ENCODE measurements around the gene MRPL2. TPM values are rescaled to one million over a fixed set of nuclear protein-coding genes. Genes with fewer than 3 reads are reported as not detected.

Gene MRPL2
- total and polyA plus RNA-seq, 4 donors, result 19.6 to 73.9 (median 44.7) TPM

- WGBS, result 66% methylated on average over 8 of the region's 8 CpGs
- Histone ChIP-seq H3K36me3 (ENCODE audit: control insufficient read depth in 4 of 4, insufficient read depth in 3 of 4, low read depth in 1 of 4, low read length in 3 of 4) (peaks cover 4 to 22% (median 15%) of the 10 kb centered on the region in 4 donors), H3K9ac (ENCODE audit: low read depth in 1 of 2, low read length in 2 of 2) (no peak overlapping the region), H3K4me1 (ENCODE audit: control insufficient read depth in 4 of 4, insufficient read depth in 4 of 4, low read length in 3 of 4) (peaks cover 4 to 16% (median 7%) of the 10 kb centered on the region in 4 donors), H3K27ac (ENCODE audit: low read depth in 1 of 2, low read length in 2 of 2) (no peak overlapping the region), H3K9me3 (ENCODE audit: control insufficient read depth in 4 of 4, low read length in 3 of 4) (no peaks in the 10 kb centered on the region), H3K27me3 (ENCODE audit: control insufficient read depth in 4 of 4, insufficient read depth in 4 of 4, low read length in 3 of 4) (no peaks in the 10 kb centered on the region), H3K4me3 (ENCODE audit: low read depth in 1 of 3, low read length in 3 of 3) (peak overlapping the region in 1 of 3 donors; percentile 51)
- no peak for TF ChIP-seq GABPA (IDR thresholded peaks at IDR 0.05 in 1 of 2, conservative IDR thresholded peaks at IDR 0.05 in 1 of 2)
- no peak for TF ChIP-seq JUND (IDR thresholded peaks at IDR 0.05)
- TF ChIP-seq YY1 (IDR thresholded peaks at IDR 0.05), result no peak
- no peak for TF ChIP-seq RAD21 (IDR thresholded peaks at IDR 0.05)
- no peak for TF ChIP-seq ATF3 (IDR thresholded peaks at IDR 0.05)
- no peak for TF ChIP-seq FOXA2 (IDR thresholded peaks at IDR 0.05)
- TF ChIP-seq, protein P1, sequence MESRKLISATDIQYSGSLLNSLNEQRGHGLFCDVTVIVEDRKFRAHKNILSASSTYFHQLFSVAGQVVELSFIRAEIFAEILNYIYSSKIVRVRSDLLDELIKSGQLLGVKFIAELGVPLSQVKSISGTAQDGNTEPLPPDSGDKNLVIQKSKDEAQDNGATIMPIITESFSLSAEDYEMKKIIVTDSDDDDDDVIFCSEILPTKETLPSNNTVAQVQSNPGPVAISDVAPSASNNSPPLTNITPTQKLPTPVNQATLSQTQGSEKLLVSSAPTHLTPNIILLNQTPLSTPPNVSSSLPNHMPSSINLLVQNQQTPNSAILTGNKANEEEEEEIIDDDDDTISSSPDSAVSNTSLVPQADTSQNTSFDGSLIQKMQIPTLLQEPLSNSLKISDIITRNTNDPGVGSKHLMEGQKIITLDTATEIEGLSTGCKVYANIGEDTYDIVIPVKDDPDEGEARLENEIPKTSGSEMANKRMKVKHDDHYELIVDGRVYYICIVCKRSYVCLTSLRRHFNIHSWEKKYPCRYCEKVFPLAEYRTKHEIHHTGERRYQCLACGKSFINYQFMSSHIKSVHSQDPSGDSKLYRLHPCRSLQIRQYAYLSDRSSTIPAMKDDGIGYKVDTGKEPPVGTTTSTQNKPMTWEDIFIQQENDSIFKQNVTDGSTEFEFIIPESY (IDR thresholded peaks at IDR 0.05), result no peak
- no peak for TF ChIP-seq FOXA1 (IDR thresholded peaks at IDR 0.05)
- no peak for TF ChIP-seq NR2F2 (IDR thresholded peaks at IDR 0.05)
- TF ChIP-seq, protein P2, sequence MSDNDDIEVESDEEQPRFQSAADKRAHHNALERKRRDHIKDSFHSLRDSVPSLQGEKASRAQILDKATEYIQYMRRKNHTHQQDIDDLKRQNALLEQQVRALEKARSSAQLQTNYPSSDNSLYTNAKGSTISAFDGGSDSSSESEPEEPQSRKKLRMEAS (IDR thresholded peaks at IDR 0.05), result no peak
- no peak for DNase-seq (ENCODE audit: low spot score)
Observed at GRCh38 chr6:43077333-43077809, 18.1 kb upstream of the MRPL2 start.

- 28% methylated on average over 72 of the region's 72 CpGs for WGBS
- H3K9me3 ChIP-seq (ENCODE audit: control insufficient read depth in 4 of 4, low read length in 3 of 4), result no peaks in the 10 kb centered on the region
- TF ChIP-seq NR2F2 (IDR thresholded peaks at IDR 0.05) (no peak), FOXA1 (IDR thresholded peaks at IDR 0.05) (no peak), TAF1 (conservative IDR thresholded peaks at IDR 0.05) (no peak), EGR1 (IDR thresholded peaks at IDR 0.05; ENCODE audit: low read depth in 2 of 2) (no peak), GABPA (IDR thresholded peaks at IDR 0.05 in 1 of 2, conservative IDR thresholded peaks at IDR 0.05 in 1 of 2) (no peak), HNF4A (conservative IDR thresholded peaks at IDR 0.05) (no peak)
- TF ChIP-seq, protein P2 (IDR thresholded peaks at IDR 0.05), result no peak
- no peaks in the 10 kb centered on the region for H3K27me3 ChIP-seq (ENCODE audit: control insufficient read depth in 4 of 4, insufficient read depth in 4 of 4, low read length in 3 of 4)
- H3K4me1 ChIP-seq (ENCODE audit: control insufficient read depth in 4 of 4, insufficient read depth in 4 of 4, low read length in 3 of 4), result peaks cover 4 to 16% (median 7%) of the 10 kb centered on the region in 4 donors
- peak overlapping the region in 2 of 3 donors; percentile 39 to 51 for H3K4me3 ChIP-seq (ENCODE audit: low read depth in 1 of 3, low read length in 3 of 3)
- H3K27ac ChIP-seq (ENCODE audit: low read depth in 1 of 2, low read length in 2 of 2), result no peak overlapping the region
- peaks cover 4 to 29% (median 22%) of the 10 kb centered on the region in 4 donors for H3K36me3 ChIP-seq (ENCODE audit: control insufficient read depth in 4 of 4, insufficient read depth in 3 of 4, low read depth in 1 of 4, low read length in 3 of 4)
- DNase-seq (ENCODE audit: low spot score), result no peak
- H3K9ac ChIP-seq (ENCODE audit: low read depth in 1 of 2, low read length in 2 of 2), result no peak overlapping the region
Observed at GRCh38 chr6:43076464-43077332, 17.5 kb upstream of the MRPL2 start.

All from liver (tissue), 9 donors.